GM18951 (cell line): ENCODE measurements around the gene DPYD.

Experiments used
- POLR2A ChIP-seq: IDR thresholded peaks from 4 replicates; pipeline ENCODE4 v1.6.1; 2011; ENCODE audit warnings: mild to moderate bottlenecking; ENCODE audit not compliant: insufficient read length, insufficient read depth; ENCODE audit errors: extremely low read depth
- in situ Hi-C: fragments of 300-500 bp; cut with MboI; formaldehyde crosslinking; loops from one replicate; pipeline ENCODE4 v1.12.0; 2022; ENCODE audit warnings: low sequenced_read_pairs, mixed read lengths, inconsistent platforms; ENCODE audit not compliant: unreplicated experiment

DPYD gene

DNA sequence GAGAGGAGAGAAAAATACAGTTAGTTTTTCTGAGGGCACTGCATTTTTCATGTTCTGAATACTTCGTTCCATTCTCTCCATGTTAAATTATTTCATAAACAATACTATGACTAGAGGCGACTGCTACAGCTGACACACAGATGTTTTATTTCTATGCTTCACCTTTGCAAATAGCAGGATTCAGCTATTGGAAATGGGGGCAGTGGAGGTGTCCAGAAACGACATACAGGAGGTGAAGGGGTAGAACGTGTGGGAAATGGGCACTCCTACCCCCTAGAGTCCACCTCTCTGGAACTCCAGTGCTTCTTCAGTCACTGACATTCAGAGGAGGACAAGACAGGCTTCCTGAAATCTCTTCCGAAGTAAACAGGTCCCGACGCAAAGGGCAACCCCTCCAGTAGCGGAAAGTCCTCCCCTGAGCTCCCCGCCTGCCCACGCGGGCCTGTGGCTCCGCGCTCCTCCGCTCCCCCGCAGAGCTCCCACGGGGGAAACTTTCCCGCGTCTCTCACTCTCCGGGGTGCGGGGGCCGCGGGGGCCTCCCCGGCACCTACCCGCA lies 480 bp downstream of the DPYD start:
- no peak for TF ChIP-seq POLR2A
- in situ Hi-C loops, result no loop called here

DNA sequence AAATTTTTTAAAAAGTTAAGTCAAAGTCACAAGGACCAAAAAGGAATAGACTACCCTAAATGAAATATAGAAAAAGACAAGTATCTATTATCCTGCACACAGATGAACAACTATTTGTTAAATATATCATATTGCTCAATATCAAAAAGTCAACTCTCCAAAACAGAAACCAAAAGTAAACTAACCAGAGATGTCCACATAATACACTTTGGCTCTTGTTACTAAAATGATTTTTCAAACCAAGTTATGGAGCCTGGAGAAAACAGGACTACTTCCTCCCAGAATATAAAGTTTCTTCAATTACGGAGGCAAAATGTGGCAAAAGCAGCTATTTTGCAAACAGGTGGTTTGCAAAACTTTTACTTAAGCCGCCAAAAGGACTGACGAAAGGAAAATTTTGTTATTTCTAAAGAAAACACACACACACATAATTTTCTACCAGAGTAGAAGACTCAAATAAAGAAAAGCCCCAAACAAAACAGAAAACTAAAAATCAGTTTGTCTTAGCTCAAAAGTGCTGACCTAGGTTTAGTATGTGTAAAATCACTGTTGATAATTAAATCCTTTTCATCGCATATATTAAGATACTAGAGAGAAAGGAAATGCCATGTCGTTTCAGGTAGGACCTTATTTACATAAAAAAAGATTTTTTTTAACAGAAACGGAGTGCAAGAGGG lies 1.1 kb downstream of the DPYD start:
- TF ChIP-seq POLR2A, result no peak
- in situ Hi-C loops, result no loop called here

DNA sequence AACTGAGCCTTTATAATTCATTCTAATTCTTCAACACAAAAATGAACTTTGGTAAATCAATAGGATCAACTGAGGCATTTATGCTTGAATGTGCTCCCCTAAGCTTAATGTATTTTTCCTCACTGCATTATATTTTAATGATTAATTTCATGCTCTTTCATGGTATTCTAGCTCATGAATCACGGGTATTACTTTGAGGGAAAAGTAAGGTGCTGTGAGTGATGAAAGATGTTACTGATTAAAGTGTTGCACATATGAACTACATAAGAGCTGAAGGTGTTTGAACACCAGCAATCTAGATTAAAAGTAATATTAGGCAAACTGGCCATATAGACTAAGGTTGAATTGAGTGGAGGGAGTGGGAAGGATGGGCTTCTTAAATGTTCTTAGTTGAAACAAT lies 1.9 kb downstream of the DPYD start:
- in situ Hi-C loops, result no loop called here
- no peak for TF ChIP-seq POLR2A

DNA sequence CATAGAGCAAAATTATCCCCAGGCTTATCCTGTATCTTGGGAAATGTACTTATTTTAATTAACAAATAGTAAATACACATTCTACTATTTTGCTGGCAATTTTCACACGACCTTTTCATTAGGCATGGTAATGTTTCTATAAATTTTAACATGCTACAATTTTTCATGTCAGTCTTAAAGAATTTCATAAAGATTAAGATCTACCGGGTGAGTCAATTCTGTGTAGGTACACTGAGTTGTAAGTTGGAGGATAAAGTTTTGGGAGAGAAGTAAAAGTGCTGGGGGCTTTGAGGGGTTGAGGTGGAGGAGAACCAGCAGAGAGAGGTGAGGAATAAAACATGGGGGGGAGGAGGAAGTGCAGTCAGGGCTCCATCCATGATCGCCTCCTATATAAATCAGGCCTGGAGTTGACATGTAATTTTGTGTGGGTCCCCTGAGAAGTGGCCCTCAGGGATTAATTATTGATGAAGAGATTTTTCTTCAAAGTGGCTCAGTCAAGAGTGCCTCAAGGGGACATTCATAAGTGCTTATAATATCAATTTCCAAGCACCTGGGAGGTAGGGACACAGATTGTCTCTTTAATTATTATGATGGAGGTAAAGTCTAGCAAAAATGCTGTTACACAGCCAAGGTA lies 7.2 kb downstream of the DPYD start:
- no peak for TF ChIP-seq POLR2A
- in situ Hi-C loops, result no loop called here

DNA sequence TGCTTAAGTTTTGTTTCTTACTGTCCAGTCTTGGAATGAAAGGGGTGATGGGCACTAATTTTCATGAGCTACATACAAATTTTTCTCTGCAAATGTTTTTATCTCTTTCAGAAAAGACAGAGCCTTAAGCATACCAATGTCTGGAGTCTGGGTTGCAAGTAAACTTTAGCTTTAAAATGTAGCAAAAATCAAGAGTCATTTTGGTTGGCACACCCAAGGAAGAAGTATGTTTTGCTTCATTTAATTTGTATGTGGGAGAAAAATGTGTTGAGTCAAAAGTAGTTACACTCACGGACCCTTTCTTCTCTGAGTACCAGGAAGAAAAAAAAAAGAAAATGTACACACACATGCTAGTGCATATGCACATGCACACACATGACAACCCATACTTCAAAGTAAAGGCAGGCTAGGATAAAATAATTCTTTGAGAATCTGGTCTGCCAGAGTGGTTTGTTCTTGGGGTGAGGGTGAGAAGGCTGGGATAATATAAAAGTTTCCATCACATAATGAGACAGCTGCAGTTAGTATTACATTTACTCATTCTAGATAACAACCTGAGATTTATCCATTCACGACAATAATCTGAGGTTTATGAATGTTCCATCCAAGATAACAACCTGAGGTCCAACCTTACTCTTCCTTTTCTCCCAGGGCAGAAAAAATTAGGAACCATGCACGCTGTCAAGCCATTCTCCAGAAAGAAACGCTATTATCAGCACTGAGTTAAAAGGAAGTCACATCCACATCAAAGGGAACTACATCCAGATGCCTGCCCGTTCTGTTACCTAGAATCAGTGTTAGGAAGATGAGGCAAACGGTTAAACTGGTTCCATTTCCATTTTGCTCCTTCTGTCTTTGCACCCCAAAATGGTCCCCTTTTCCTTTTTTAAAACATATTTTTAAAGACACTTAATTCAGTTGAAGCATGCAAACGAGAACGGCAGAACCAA lies 9.3 kb downstream of the DPYD start:
- TF ChIP-seq POLR2A, result no peak
- in situ Hi-C loops, result no loop called here

DNA sequence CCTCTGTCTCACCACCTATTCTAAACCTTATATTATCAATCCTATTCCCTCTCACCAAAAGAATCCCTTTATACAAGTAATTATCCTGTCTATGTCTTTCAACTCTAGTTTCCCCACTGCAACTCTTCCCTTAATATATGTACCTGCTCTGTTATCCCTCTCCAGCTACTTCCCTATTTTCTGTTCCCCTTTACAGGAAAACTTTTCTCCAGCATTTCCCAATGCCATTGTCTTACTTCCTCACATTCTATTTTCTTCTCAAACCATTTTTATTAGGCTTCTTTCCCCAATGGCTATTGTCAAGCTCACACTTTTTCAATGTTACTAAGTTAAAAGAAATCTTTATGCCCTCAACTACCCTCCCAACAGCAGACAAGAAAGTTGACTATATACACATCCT lies 11.6 kb downstream of the DPYD start:
- no peak for TF ChIP-seq POLR2A
- in situ Hi-C loops, result no loop called here

DNA sequence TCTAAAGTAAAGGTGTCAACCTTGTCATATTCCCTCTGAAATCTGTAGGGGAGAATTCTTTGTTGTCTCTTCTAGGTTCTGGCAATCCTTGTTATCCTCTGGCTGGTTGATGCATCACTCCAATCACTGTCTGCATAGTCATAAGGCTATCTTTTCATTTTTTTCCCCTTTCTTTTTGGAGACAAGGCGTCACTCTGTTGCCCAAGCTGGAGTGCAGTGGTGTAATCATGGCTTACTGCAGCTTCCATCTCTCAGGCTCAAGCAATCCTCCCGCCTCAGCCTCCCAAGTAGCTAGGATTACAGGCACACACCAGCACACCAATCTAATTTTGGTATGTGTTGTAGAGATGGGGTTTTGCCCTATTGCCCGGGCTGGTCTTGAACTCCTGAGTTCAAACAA lies 12.9 kb downstream of the DPYD start:
- in situ Hi-C loops, result no loop called here
- TF ChIP-seq POLR2A, result no peak

DNA sequence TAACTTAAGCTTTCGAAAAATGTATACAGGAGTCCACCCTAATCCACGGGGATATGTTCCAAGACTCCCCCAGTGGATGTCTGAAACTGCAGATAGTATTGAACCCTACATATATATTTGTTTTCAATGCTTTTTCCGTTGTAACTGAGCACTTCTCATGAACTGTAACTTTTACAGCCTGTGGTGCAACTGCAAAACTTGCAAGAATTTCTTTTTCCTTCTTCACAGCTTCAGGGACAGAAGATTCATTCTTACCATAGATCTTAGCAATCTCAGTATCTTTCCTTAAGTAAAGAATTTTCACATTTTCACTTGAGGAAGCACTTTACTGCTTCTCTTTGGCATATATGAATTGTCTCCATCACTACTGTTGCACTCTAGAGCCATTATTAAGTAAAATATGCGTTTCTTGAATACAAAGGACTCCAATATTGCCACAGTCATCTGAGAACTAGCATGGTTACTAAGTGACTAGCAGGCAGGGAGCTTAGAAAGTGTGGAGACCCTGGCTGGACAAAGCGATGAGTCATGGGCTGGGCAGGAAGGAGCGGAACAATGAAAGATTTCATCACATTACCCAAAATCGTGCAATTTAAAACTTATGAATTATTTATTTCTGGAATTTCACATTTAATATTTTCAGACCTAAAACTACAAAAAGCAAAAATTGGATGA lies 14.1 kb downstream of the DPYD start:
- no peak for TF ChIP-seq POLR2A
- in situ Hi-C loops, result no loop called here

DNA sequence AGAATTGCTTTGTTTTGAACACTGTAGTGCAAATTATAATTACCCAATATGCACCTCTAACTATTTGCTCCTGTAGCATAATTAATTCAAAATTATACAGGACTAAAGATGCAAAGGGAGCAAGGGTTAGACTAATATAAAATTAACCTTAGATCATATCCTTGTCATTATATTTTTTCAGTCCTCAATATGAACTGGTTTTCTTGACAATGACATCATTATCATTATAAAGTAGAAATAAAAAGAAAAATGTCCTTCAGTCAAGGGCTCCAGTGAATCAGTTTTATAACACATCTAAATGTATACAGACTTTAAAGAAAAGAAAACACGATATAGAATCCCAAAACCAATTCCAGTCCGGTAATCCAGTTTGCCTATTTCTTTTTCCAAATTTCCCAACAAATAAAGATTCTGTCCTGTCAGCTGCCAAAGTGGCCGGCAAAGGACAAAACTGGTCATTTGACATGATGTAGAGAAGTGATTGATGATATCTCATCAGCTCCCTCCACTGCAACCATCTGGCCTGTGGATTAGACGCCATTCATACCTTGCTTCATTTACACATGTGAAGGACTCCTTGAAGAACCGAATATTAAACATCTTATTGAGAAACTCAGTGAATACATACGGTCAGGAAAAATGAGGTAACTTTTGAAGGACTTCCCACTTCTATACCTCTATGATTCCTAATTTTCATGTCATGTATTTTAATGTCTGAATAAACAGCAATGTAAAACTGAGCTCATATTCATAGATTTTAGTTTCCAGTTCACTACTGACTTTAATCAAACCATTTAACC lies 15.5 kb downstream of the DPYD start:
- in situ Hi-C loops, result no loop called here
- TF ChIP-seq POLR2A, result no peak

DNA sequence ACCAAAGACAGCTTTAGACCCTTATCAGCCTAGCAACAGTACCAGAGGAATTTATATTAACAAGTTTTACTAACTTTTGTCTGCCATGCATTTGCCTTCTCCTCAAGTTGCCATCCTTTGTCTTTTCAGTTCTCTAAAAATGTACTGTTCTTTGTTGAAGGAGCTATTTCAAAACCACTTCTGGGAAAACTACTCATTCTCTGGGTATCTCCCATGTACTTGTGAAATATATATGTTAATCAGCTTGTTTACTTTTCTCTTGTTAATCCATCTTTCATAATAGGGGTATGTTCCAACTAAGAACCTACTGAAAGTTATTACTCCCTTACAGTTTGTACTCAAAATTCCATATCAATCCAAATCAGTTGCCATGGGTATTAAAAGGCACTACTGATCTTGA lies 16.3 kb downstream of the DPYD start:
- in situ Hi-C loops, result no loop called here
- no peak for TF ChIP-seq POLR2A

DNA sequence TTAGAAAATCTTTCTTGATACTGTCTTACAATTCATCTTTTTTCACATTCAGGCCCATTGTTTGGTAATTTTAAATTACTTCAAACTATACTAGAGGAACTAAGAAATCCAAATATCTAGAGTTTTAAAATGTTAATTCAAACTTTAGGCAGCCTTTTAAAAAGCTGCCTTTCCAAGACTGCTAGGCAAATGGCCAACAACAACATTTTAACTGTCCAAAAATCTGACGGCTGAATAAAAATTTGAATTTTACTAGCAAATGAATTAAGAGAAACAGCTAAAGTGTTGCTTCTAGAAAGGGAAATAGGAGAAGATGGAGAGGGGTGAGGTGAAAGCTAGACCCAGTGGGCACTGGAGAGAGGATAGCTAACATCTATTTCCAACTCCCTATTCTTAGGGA lies 17.2 kb downstream of the DPYD start:
- TF ChIP-seq POLR2A, result no peak
- in situ Hi-C loops, result no loop called here

DNA sequence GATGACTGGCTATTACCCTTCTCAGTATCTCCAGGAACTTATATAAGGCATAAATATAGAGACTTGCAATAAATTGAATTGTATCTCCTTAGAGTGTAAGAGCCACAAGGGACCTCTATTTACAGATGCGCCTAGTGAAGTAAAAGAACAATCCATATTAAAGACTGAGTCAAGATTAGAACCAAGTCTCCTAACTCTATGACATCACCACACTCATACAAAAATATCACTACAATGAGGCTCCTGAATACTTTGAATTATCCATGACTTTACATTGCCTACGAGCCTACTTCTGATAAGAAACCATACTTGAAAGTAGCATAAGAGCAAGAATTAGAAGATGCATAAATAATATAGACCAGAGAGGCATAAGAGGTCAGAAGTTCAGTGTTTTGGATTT lies 18.8 kb downstream of the DPYD start:
- TF ChIP-seq POLR2A, result no peak
- in situ Hi-C loops, result no loop called here
